Motor neuron (in vitro differentiated cells): ENCODE measurements around the gene ZNF428. TPM values are rescaled to one million over a fixed set of nuclear protein-coding genes. Genes with fewer than 3 reads are reported as not detected.
"Not testable (repeated sequence)": the region's sequence is repeated elsewhere in the genome, so short reads cannot be mapped to it uniquely, and the experiment has no call there.

Experiments
- ATAC-seq, 8 experiments: fragments of 200-7000 bp; cut with Tn5 transposase; replicated peaks in 6 of 8; 2 replicates each; pipeline ENCODE4 v1.8.0; 2021; ENCODE audit warnings: mild to moderate bottlenecking in 8 of 8, moderate library complexity in 8 of 8
- H3K27ac ChIP-seq, 2 donors: fragments of 250-450 bp; sonication (Bioruptor Pico); 2 replicates each; pipeline ENCODE4 v1.9.0; 2021; ENCODE audit warnings: antibody characterized with exemption in 2 of 2, mild to moderate bottlenecking in 2 of 2, moderate library complexity in 1 of 2
- H3K4me1 ChIP-seq, 2 donors: fragments of 250-450 bp; sonication (Bioruptor Pico); replicated peaks in 1 of 2; 2 replicates each; pipeline ENCODE4 v1.6.1; 2021; ENCODE audit warnings: antibody characterized with exemption in 2 of 2, mild to moderate bottlenecking in 2 of 2, moderate library complexity in 1 of 2
- H3K4me3 ChIP-seq, 5 donors: fragments of 250-450 bp; sonication (Bioruptor Pico); 2 replicates each; pipeline ENCODE4 v1.9.0; 2021; ENCODE audit warnings: antibody characterized with exemption in 5 of 5, mild to moderate bottlenecking in 5 of 5, moderate library complexity in 4 of 5
- WGBS, 10 experiments: fragments of 450-650 bp; shearing (Covaris generic); methylation state at CpG; one replicate each; pipeline ENCODE4 v1.0.0; 2022; 5-methylcytosine and 5-hydroxymethylcytosine counted together
- in situ Hi-C, 9 experiments: fragments of 400-800 bp; cut with MboI; loops; one replicate each; pipeline ENCODE4 v1.15.0; 2021; ENCODE audit warnings: low sequenced_read_pairs in 9 of 9, low pct_unique_long_range_greater_than_20kb in 2 of 9; ENCODE audit not compliant: unreplicated experiment in 9 of 9
- total RNA-seq, 8 experiments: library from RNA; unstranded; fragments of 300-600 nt; gene quantifications; 2 replicates each; pipeline versions ENCODE4 v1.2.3 to v1.2.4, GENCODE V29; 2022

The ZNF428 gene
- total RNA-seq, 8 experiments from 2014 or later: 17.4 to 166 (median 84.4) TPM

DNA sequence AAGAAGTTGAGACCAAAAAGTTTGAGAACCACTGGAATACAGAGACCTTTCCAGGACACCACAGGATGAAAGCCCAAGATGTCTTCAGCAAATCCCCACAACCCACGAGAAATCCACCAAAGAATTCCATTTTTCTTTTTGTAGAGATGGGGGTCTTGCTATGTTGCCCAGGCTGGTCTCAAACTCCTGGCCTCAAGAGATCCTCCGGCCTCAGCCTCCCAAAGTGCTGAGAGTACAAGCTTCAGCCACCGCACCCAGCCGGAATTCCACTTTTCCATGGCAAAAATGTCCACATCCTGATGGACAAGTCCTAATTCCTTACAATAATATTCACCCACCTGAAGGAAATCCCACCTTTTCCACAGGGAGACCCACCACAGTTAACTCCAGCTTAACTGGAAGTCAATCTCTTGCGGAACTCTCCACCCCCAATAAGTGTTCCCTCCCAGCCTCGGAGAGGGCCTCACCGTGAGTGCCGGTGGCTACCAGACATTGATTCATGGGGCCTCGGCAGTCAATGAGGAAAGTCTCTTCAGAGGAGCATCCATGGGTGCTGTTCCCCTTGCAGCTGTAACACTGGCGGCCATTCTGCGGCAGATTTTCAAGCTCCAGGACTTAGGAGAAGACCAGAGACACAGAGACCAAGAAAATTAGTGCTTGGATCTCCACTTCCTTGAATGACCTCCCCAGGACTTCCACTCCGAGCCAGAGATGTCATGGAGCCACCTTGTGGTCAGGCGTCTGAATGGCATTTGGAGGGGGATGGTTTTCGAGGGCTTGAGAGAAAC lies 32.5 kb upstream of the ZNF428 start:
- H3K27ac ChIP-seq: no peak overlapping the region
- no peak overlapping the region for H3K4me3 ChIP-seq
- peaks cover 0 to 2% of the 10 kb centered on the region in 2 donors for H3K4me1 ChIP-seq
- in situ Hi-C loops: no loop called here
- 10 to 100% (median 51%) methylated on average over 1 to 7 of the region's 14 CpGs; no CpG with 5 or more reads in 2 of the 10 experiments for WGBS, 10 experiments
- peak; percentile 65 to 95 (median 83) for ATAC-seq

DNA sequence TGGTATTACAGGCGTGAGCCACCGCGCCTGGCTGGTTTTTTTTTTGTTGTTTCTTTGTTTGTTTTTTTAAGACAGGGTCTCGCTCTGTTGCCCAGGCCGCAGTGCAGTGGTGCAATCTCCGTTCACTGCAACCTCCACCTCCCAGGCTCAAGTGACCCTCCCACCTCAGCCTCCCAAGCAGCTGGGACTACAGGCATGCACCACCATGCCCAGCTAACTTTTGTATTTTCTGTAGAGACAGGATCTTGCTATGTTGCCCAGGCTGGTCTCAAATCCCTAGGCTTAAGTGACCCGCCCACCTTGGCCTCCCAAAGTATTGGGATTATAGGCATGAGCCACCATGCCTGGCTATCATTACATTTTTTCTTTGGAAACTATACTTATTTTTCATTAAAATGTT lies 30.8 kb upstream of the ZNF428 start:
- H3K4me3 ChIP-seq, H3K27ac ChIP-seq, ATAC-seq, in situ Hi-C loops, H3K4me1 ChIP-seq: not testable (repeated sequence)
- WGBS, 10 experiments: 100% methylated on average over 1 to 3 of the region's 7 CpGs; no CpG with 5 or more reads in 5 of the 10 experiments

- no peak overlapping the region for H3K27ac ChIP-seq
- ATAC-seq: no peak
- peaks cover 0 to 2% of the 10 kb centered on the region in 2 donors for H3K4me1 ChIP-seq
- 67 to 98% (median 93%) methylated on average over 1 to 2 of the region's 2 CpGs; no CpG with 5 or more reads in 4 of the 10 experiments for WGBS, 10 experiments
- H3K4me3 ChIP-seq: no peak overlapping the region
- in situ Hi-C loops: no loop called here
These were observed 30.1 kb upstream of the ZNF428 start for GRCh38 chr19:43649514-43649913.

GRCh38 chr19:43648633-43649032 lies 29.2 kb upstream of the ZNF428 start:
- H3K4me3 ChIP-seq: no peak overlapping the region
- in situ Hi-C loops: no loop called here
- H3K27ac ChIP-seq: no peak overlapping the region
- no peak for ATAC-seq
- H3K4me1 ChIP-seq: peaks cover 0 to 2% of the 10 kb centered on the region in 2 donors
- WGBS, 10 experiments: 89 to 100% (median 100%) methylated on average over 1 to 4 of the region's 6 CpGs; no CpG with 5 or more reads in 2 of the 10 experiments

GRCh38 chr19:43644181-43644580 lies 24.8 kb upstream of the ZNF428 start:
- ATAC-seq: no peak
- no peak overlapping the region for H3K27ac ChIP-seq
- in situ Hi-C loops: no loop called here
- no peak overlapping the region for H3K4me3 ChIP-seq
- 53 to 91% (median 89%) methylated on average over 2 to 11 of the region's 13 CpGs; no CpG with 5 or more reads in 5 of the 10 experiments for WGBS, 10 experiments
- H3K4me1 ChIP-seq: no peaks in the 10 kb centered on the region

DNA sequence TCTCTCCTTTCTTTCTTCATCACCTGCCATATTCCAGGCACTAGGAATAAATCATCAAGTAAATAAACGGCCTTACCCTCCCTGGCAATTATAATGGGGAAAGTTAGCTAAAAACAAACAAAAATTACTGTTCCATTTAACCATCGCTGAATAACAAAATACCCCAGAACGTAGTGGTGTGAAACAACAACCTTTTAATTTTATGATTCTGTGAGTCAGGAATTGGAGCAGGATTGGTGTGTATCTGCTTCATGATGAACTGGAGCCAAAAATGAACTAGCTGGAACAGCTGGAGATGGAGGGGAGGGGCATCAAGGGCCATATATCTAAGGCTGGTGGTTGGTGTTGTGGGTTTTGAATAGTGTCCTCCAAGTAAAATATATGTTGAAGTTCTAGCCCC lies 23.9 kb upstream of the ZNF428 start:
- no peak overlapping the region for H3K27ac ChIP-seq
- 7 to 100% (median 54%) methylated on average over 1 to 3 of the region's 3 CpGs for WGBS, 10 experiments
- in situ Hi-C loops: no loop called here
- peaks cover 4 to 5% of the 10 kb centered on the region in 2 donors for H3K4me1 ChIP-seq
- no peak for ATAC-seq
- no peak overlapping the region for H3K4me3 ChIP-seq

DNA sequence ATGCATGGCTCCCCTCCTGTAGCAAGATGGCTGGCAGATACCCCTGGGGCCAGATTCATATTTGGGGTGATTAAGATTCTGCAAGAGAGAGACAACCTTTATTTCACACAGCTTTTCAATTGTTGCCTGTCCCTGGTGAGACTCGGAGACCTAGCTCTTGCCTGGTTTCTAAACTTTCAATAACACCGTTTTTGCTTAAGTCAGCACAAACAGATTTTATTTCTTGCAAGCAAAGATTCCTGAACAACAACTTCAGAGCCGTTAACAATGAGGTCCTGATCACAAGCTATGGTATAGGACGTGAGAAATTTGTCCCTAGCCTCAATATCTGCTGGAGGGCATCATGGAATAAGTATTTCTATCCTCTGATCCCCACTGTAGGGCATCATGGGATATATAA lies 23.1 kb upstream of the ZNF428 start:
- in situ Hi-C loops: no loop called here
- Histone ChIP-seq H3K4me3 (no peak overlapping the region), H3K4me1 (peaks cover 9% of the 10 kb centered on the region in 2 donors), H3K27ac (no peak overlapping the region)
- WGBS, 10 experiments: 35 to 100% (median 71%) methylated on average over 1 to 4 of the region's 4 CpGs; no CpG with 5 or more reads in 1 of the 10 experiments
- no peak for ATAC-seq

DNA sequence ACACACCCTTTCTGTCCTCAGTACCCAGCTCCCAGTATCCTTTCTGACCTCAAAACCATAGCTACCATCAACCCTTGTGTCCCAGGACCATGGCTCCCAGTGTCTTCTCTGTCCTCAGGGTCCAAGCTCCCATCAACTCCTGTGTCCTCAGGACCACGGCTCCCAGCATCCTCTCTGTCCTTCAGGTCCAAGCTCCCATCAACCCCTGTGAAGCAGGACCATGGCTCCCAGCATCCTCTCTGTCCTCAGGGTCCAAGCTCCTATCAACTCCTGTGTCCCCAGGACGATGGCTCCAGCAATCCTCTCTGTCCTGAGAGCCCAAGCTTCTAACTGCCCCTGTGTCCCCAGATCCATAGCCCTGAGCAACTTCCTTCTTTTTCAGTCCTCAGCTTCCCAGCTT lies 21.9 kb upstream of the ZNF428 start:
- 0 to 100% (median 67%) methylated on average over 1 to 2 of the region's 2 CpGs; no CpG with 5 or more reads in 3 of the 10 experiments for WGBS, 10 experiments
- Histone ChIP-seq H3K4me3 (no peak overlapping the region), H3K27ac (no peak overlapping the region), H3K4me1 (peaks cover 19% of the 10 kb centered on the region in 2 donors)
- in situ Hi-C loops: no loop called here
- ATAC-seq: no peak

- Histone ChIP-seq H3K4me3 (peak overlapping the region; percentile 91 to 100 (median 97)), H3K4me1 (peaks cover 25% of the 10 kb centered on the region in 2 donors), H3K27ac (peak overlapping the region in 1 of 2 donors; percentile 85)
- in situ Hi-C loops: no loop called here
- no peak for ATAC-seq
- 0 to 40% (median 20%) methylated on average over 1 to 4 of the region's 9 CpGs; no CpG with 5 or more reads in 5 of the 10 experiments for WGBS, 10 experiments
These were observed 21.0 kb upstream of the ZNF428 start for GRCh38 chr19:43640424-43640757.

DNA sequence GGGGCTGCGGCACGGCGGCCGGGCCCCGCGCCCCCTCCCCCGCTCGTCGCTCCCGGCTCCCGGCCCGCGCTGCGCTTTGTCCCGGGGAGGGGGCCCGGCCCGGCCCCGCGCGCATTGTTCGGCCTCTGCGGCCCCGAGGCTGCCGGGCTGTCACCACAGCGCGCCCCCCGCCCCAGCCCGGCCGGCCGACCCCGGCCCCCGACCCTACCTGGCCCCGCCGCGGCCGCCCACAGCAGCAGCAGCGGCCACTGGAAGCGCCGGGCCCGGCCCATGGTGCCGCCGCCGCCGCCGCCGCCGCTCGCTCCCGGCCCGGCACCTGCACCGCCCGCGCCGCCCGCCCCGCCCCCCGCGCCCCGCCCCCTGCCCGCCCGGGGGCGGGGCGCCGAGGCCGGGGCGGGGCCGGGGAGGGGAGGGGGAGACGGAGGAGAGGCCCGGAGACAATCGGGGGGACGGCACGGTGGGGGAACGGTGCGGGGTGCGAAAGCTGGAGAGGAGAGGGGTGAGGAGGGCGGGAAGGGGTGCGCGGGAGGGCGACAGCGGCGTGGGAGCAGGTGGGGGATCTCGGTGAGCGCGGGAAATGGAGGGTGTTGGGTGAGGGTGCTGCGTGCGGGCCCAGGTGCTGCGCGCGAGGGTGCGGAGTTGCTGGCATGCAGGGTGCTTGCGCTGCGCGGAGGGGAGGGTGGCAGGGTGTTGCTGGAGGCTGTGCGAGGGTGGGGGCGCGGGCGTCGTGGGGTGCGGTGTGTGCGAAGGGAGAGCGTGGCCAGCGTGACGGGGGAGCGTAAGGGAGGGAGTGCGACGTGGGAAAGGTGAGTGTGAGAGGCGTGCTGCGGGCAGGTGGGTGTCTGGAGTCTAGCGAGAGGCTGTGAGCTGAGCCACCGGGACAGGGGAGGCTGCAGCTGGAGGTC lies 20.3 kb upstream of the ZNF428 start, which contains the start of gene CADM4:
Gene CADM4 (minus strand): TSS at position 332 of the 905 bp plus-strand sequence. CDS start 60 bp downstream, at position 272.
- H3K27ac ChIP-seq: peak within 1 kb of the TSS; percentile 85 to 88
- in situ Hi-C loops: no loop called here
- H3K4me3 ChIP-seq: peak within 1 kb of the TSS; percentile 91 to 100 (median 97)
- peak; percentile 53 to 87 (median 66) for ATAC-seq
- no CpG with 5 or more reads among the region's 110 CpGs for WGBS, 10 experiments
- peaks cover 25 to 31% of the 10 kb centered on the region in 2 donors for H3K4me1 ChIP-seq

- peak overlapping the region; percentile 91 to 100 (median 97) for H3K4me3 ChIP-seq
- in situ Hi-C loops: no loop called here
- peaks cover 31 to 32% of the 10 kb centered on the region in 2 donors for H3K4me1 ChIP-seq
- ATAC-seq: peak in 4 of 8 experiments; percentile 1 to 12 (median 6)
- peak overlapping the region; percentile 85 to 88 for H3K27ac ChIP-seq
- WGBS, 10 experiments: 0 to 30% (median 8%) methylated on average over 1 to 5 of the region's 18 CpGs; no CpG with 5 or more reads in 4 of the 10 experiments
These were observed 19.6 kb upstream of the ZNF428 start for GRCh38 chr19:43638995-43639518.

GRCh38 chr19:43638214-43638994 lies 19.0 kb upstream of the ZNF428 start:
- H3K4me3 ChIP-seq: peak overlapping the region; percentile 91 to 100 (median 97)
- in situ Hi-C loops: no loop called here
- WGBS, 10 experiments: 27 to 78% (median 54%) methylated on average over 2 to 7 of the region's 13 CpGs
- ATAC-seq: peak in 2 of 8 experiments; percentile 1 to 2
- peak overlapping the region in 1 of 2 donors; percentile 85 for H3K27ac ChIP-seq
- H3K4me1 ChIP-seq: peaks cover 32 to 36% of the 10 kb centered on the region in 2 donors
